Hepatocyte (in vitro differentiated cells): ENCODE data around the gene HINT3. TPM values are rescaled to one million over a fixed set of nuclear protein-coding genes. Genes with fewer than 3 reads are reported as not detected.

Experiments used
- DNase-seq: peaks from one replicate; pipeline ENCODE4 v3.0.0-alpha.2; 2016; ENCODE audit warnings: low spot score
- H2AFZ ChIP-seq: fragments of 200-600 bp; sonication (generic); 2 replicates; pipeline ENCODE4 v1.6.0; 2016; ENCODE audit warnings: antibody characterized with exemption, mild to moderate bottlenecking
- H3K27ac ChIP-seq: fragments of 200-600 bp; sonication (generic); 2 replicates; pipeline ENCODE4 v1.5.1; 2016; ENCODE audit warnings: mild to moderate bottlenecking
- H3K27me3 ChIP-seq: fragments of 200-600 bp; sonication (generic); 2 replicates; pipeline ENCODE4 v1.6.1; 2016
- H3K36me3 ChIP-seq: fragments of 200-600 bp; sonication (generic); replicated peaks from 2 replicates; pipeline ENCODE4 v1.5.1; 2016; ENCODE audit warnings: low read depth; ENCODE audit not compliant: insufficient read depth
- H3K4me1 ChIP-seq: fragments of 200-600 bp; sonication (generic); 2 replicates; pipeline ENCODE4 v1.5.1; 2016; ENCODE audit warnings: mild to moderate bottlenecking, moderate library complexity; ENCODE audit not compliant: insufficient read depth
- H3K4me2 ChIP-seq: fragments of 200-600 bp; sonication (generic); 2 replicates; pipeline ENCODE4 v1.6.0; 2016
- H3K4me3 ChIP-seq: fragments of 200-600 bp; sonication (generic); 2 replicates; pipeline ENCODE4 v1.5.1; 2016; ENCODE audit warnings: mild to moderate bottlenecking
- H3K79me2 ChIP-seq: fragments of 200-600 bp; sonication (generic); 2 replicates; pipeline ENCODE4 v1.6.0; 2017; ENCODE audit warnings: mild to moderate bottlenecking
- H3K9me2 ChIP-seq: fragments of 200-600 bp; sonication (generic); replicated peaks from 2 replicates; pipeline ENCODE4 v1.6.0; 2017; ENCODE audit warnings: mild to moderate bottlenecking; ENCODE audit not compliant: insufficient read depth
- H3K9me3 ChIP-seq: fragments of 200-600 bp; sonication (generic); 2 replicates; pipeline ENCODE4 v1.5.1; 2016; ENCODE audit warnings: low read depth, mild to moderate bottlenecking
- H4K20me1 ChIP-seq: fragments of 200-600 bp; sonication (generic); 2 replicates; pipeline ENCODE4 v1.6.0; 2016; ENCODE audit warnings: mild to moderate bottlenecking; ENCODE audit not compliant: insufficient read depth, poor library complexity, severe bottlenecking
- CTCF ChIP-seq: fragments of 200-600 bp; sonication (generic); IDR thresholded peaks from 2 replicates; pipeline ENCODE4 v1.5.1; 2016; ENCODE audit warnings: antibody characterized with exemption, mild to moderate bottlenecking; ENCODE audit not compliant: poor library complexity
- EZH2 ChIP-seq: fragments of 200-600 bp; sonication (generic); IDR thresholded peaks from 2 replicates; pipeline ENCODE4 v1.6.1; 2016; ENCODE audit warnings: antibody characterized with exemption, mild to moderate bottlenecking, borderline replicate concordance
- EZH2phosphoT487 ChIP-seq: fragments of 200-600 bp; sonication (generic); IDR thresholded peaks from one replicate; pipeline ENCODE4 v1.6.1; 2018; ENCODE audit warnings: antibody characterized with exemption, mild to moderate bottlenecking, low read depth, moderate library complexity; ENCODE audit not compliant: unreplicated experiment, severe bottlenecking
- WGBS: methylation state at CpG from one replicate; pipeline ENCODE4 v1.1.6; 2016; ENCODE audit warnings: low lambda C conversion rate; ENCODE audit errors: missing lambda C conversion rate; 5-methylcytosine and 5-hydroxymethylcytosine counted together
- polyA plus RNA-seq: library from polyadenylated mRNA; unstranded; fragments of >200 nt; fragmentation: Nextera tagmentation; extraction: Ambion mirVana; gene quantifications from 2 replicates; pipeline ENCODE4 v1.2.1, GENCODE V29; 2016
- total RNA-seq: library from RNA; depleted of rRNA; stranded (reverse); fragments of >200 nt; gene quantifications from 2 replicates; pipeline ENCODE4 v1.2.3, GENCODE V29; 2014

HINT3 gene
- total and polyA plus RNA-seq, 2 experiments from 2014 or later: 15.4 to 32.9 TPM

GRCh38 chr6:125953502-125953875 lies 3.1 kb upstream of the HINT3 start:
- H2AFZ ChIP-seq: no peak overlapping the region

GRCh38 chr6:125954735-125955339 lies 1.7 kb upstream of the HINT3 start:
- Histone ChIP-seq H3K9me3 (no peaks in the 10 kb centered on the region), H3K4me3 (no peak overlapping the region), H3K79me2 (peaks cover 24% of the 10 kb centered on the region), H3K9me2 (no peaks in the 10 kb centered on the region), H3K4me1 (peaks cover 7% of the 10 kb centered on the region), H4K20me1 (no peaks in the 10 kb centered on the region), H3K27me3 (no peaks in the 10 kb centered on the region), H2AFZ (no peak overlapping the region), H3K4me2 (no peak overlapping the region), H3K36me3 (no peaks in the 10 kb centered on the region), H3K27ac (no peak overlapping the region)
- no peak for DNase-seq
- 44% methylated on average over 5 of the region's 5 CpGs for WGBS
- no peak for TF ChIP-seq CTCF
- no peak for TF ChIP-seq EZH2phosphoT487
- TF ChIP-seq EZH2: no peak

More at GRCh38 chr6:125953502-125953875, 3.1 kb upstream of the HINT3 start:
- Histone ChIP-seq H3K36me3 (no peaks in the 10 kb centered on the region), H3K27me3 (no peaks in the 10 kb centered on the region), H3K9me2 (no peaks in the 10 kb centered on the region), H3K9me3 (no peaks in the 10 kb centered on the region), H3K4me3 (no peak overlapping the region), H3K79me2 (peaks cover 10% of the 10 kb centered on the region), H4K20me1 (no peaks in the 10 kb centered on the region), H3K27ac (no peak overlapping the region), H3K4me2 (peak overlapping the region; percentile 64), H3K4me1 (peaks cover 5% of the 10 kb centered on the region)
- peak; percentile 83 for DNase-seq
- peak; percentile 59 for TF ChIP-seq CTCF
- no peak for TF ChIP-seq EZH2
- WGBS: 32% methylated on average over 11 of the region's 11 CpGs

- DNase-seq: no peak
- peak overlapping the region; percentile 75 for H2AFZ ChIP-seq
- peaks cover 35% of the 10 kb centered on the region for H3K79me2 ChIP-seq
- WGBS: 51% methylated on average over 5 of the region's 5 CpGs
- peak overlapping the region; percentile 80 for H3K4me2 ChIP-seq
- H3K36me3 ChIP-seq: no peaks in the 10 kb centered on the region
- no peaks in the 10 kb centered on the region for H3K9me2 ChIP-seq
- no peaks in the 10 kb centered on the region for H3K27me3 ChIP-seq
- no peak for TF ChIP-seq EZH2
- TF ChIP-seq EZH2phosphoT487: no peak
- peak overlapping the region; percentile 40 for H3K27ac ChIP-seq
- H3K4me3 ChIP-seq: peak overlapping the region; percentile 23
- H3K9me3 ChIP-seq: no peaks in the 10 kb centered on the region
- peaks cover 7% of the 10 kb centered on the region for H3K4me1 ChIP-seq
- no peaks in the 10 kb centered on the region for H4K20me1 ChIP-seq
Observed at GRCh38 chr6:125955973-125956372, 597 bp upstream of the HINT3 start.

- Histone ChIP-seq H3K27ac (peak overlapping the region; percentile 97), H4K20me1 (no peaks in the 10 kb centered on the region), H3K27me3 (no peaks in the 10 kb centered on the region), H3K4me1 (peaks cover 7% of the 10 kb centered on the region), H3K4me3 (peak overlapping the region; percentile 78), H3K79me2 (peaks cover 44% of the 10 kb centered on the region), H2AFZ (peak overlapping the region; percentile 86), H3K9me3 (no peaks in the 10 kb centered on the region), H3K9me2 (no peaks in the 10 kb centered on the region), H3K4me2 (peak overlapping the region; percentile 80), H3K36me3 (no peaks in the 10 kb centered on the region)
- DNase-seq: no peak
- no peak for TF ChIP-seq CTCF
- 21% methylated on average over 3 of the region's 3 CpGs for WGBS
Observed at GRCh38 chr6:125957391-125957693, 772 bp downstream of the HINT3 start.
